OCI-LY1 (cell line): ENCODE measurements around the gene EBPL.
"Not testable (repeated sequence)": the region's sequence is repeated elsewhere in the genome, so short reads cannot be mapped to it uniquely, and the experiment has no call there.

Experiments
- H2AFZ ChIP-seq: fragments of 200-600 bp; sonication (generic), shearing (Covaris generic); 2 replicates; pipeline ENCODE4 v1.6.0; 2014; ENCODE audit warnings: antibody characterized with exemption, mild to moderate bottlenecking, low read length
- H3F3A ChIP-seq: fragments of 200-600 bp; sonication (generic), shearing (Covaris generic); 2 replicates; pipeline ENCODE4 v1.6.0; 2014; ENCODE audit warnings: mild to moderate bottlenecking, antibody characterized with exemption, low read length, moderate library complexity; ENCODE audit not compliant: insufficient read depth
- H3K27ac ChIP-seq: fragments of 200-600 bp; sonication (generic); 2 replicates; pipeline ENCODE4 v1.5.1; 2014; ENCODE audit warnings: low read length, mixed run types, mild to moderate bottlenecking, low read depth; ENCODE audit not compliant: poor library complexity, severe bottlenecking
- H3K27me3 ChIP-seq: fragments of 200-600 bp; sonication (generic); 2 replicates; pipeline ENCODE4 v1.6.0; 2014; ENCODE audit warnings: antibody characterized with exemption, mild to moderate bottlenecking, low read length, moderate library complexity; ENCODE audit not compliant: insufficient read depth
- H3K36me3 ChIP-seq: fragments of 200-600 bp; sonication (generic); 2 replicates; pipeline ENCODE4 v1.6.1; 2014; ENCODE audit warnings: mild to moderate bottlenecking, antibody characterized with exemption, low read length, moderate library complexity, mixed read lengths; ENCODE audit not compliant: insufficient read depth
- H3K4me1 ChIP-seq: fragments of 200-600 bp; sonication (generic); 2 replicates; pipeline ENCODE4 v1.5.1; 2014; ENCODE audit warnings: mild to moderate bottlenecking, low read length, moderate library complexity; ENCODE audit not compliant: insufficient read depth, severe bottlenecking
- H3K4me2 ChIP-seq: fragments of 200-600 bp; sonication (generic), shearing (Covaris generic); 2 replicates; pipeline ENCODE4 v1.6.1; 2014; ENCODE audit warnings: low read length
- H3K4me3 ChIP-seq: fragments of 200-600 bp; sonication (generic); 2 replicates; pipeline ENCODE4 v1.5.1; 2014; ENCODE audit warnings: low read length, low read depth, mild to moderate bottlenecking, mixed read lengths; ENCODE audit not compliant: poor library complexity, severe bottlenecking
- H3K79me2 ChIP-seq: fragments of 200-600 bp; shearing (Covaris generic); 2 replicates; pipeline ENCODE4 v1.6.1; 2016; ENCODE audit warnings: mixed run types, low read length, mixed read lengths; ENCODE audit not compliant: insufficient read depth
- H3K9ac ChIP-seq: fragments of 200-600 bp; sonication (generic), shearing (Covaris generic); 2 replicates; pipeline ENCODE4 v1.6.1; 2014; ENCODE audit warnings: mild to moderate bottlenecking, low read length, mixed read lengths
- H3K9me2 ChIP-seq: fragments of 200-600 bp; sonication (generic), shearing (Covaris generic); 2 replicates; pipeline ENCODE4 v1.6.1; 2014; ENCODE audit warnings: low read depth, mild to moderate bottlenecking, low read length, mixed read lengths
- H3K9me3 ChIP-seq: fragments of 200-600 bp; shearing (Covaris generic); 2 replicates; pipeline ENCODE4 v1.6.1; 2014; ENCODE audit warnings: low read length, mixed read lengths
- H4K20me1 ChIP-seq: fragments of 200-600 bp; sonication (generic), shearing (Covaris generic); 2 replicates; pipeline ENCODE4 v1.6.0; 2016; ENCODE audit warnings: mild to moderate bottlenecking, low read length; ENCODE audit not compliant: insufficient read depth
- EZH2 ChIP-seq: fragments of 200-600 bp; sonication (generic), shearing (Covaris generic); IDR thresholded peaks from 2 replicates; pipeline ENCODE4 v1.8.0; 2017; ENCODE audit warnings: borderline replicate concordance, mixed run types, mild to moderate bottlenecking, antibody characterized with exemption, low read length, moderate library complexity, mixed read lengths
- TF ChIP-seq, protein P1 (sequence below): fragments of 200-600 bp; sonication (generic), shearing (Covaris generic); IDR thresholded peaks from 2 replicates; pipeline ENCODE4 v1.5.1; 2017; ENCODE audit warnings: mild to moderate bottlenecking, antibody characterized with exemption, low read length, moderate library complexity, mixed read lengths

The EBPL gene

DNA sequence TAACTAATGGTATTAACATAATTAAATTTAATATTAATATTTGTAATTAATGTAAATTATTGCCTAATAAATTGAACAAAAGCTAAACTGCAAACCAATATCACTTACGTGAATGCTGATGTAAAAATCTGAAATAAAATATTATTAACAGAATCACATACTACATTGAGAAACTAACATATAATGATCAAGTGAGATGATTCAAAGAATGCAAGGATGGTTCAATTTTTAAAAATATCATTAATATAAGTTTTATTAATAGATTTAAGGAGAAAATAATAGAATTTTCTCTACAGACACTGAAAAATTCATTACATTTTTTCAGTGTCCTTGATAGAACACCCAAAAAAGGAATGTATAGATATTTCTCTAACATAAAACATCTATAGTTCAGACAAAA is 23.5 kb upstream of the EBPL start:
- Histone ChIP-seq H3F3A (no peaks in the 10 kb centered on the region), H3K9me3 (peaks cover 7% of the 10 kb centered on the region), H3K36me3 (peaks cover 69% of the 10 kb centered on the region), H3K79me2 (no peaks in the 10 kb centered on the region), H3K4me1 (no peaks in the 10 kb centered on the region), H3K9me2 (no peaks in the 10 kb centered on the region), H3K27ac (no peak overlapping the region), H3K27me3 (no peaks in the 10 kb centered on the region), H3K4me2 (no peak overlapping the region), H3K4me3 (no peak overlapping the region), H4K20me1 (no peaks in the 10 kb centered on the region), H2AFZ (no peak overlapping the region), H3K9ac (no peak overlapping the region)
- TF ChIP-seq, protein P1, sequence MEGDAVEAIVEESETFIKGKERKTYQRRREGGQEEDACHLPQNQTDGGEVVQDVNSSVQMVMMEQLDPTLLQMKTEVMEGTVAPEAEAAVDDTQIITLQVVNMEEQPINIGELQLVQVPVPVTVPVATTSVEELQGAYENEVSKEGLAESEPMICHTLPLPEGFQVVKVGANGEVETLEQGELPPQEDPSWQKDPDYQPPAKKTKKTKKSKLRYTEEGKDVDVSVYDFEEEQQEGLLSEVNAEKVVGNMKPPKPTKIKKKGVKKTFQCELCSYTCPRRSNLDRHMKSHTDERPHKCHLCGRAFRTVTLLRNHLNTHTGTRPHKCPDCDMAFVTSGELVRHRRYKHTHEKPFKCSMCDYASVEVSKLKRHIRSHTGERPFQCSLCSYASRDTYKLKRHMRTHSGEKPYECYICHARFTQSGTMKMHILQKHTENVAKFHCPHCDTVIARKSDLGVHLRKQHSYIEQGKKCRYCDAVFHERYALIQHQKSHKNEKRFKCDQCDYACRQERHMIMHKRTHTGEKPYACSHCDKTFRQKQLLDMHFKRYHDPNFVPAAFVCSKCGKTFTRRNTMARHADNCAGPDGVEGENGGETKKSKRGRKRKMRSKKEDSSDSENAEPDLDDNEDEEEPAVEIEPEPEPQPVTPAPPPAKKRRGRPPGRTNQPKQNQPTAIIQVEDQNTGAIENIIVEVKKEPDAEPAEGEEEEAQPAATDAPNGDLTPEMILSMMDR: no peak
- no peak for TF ChIP-seq EZH2

DNA sequence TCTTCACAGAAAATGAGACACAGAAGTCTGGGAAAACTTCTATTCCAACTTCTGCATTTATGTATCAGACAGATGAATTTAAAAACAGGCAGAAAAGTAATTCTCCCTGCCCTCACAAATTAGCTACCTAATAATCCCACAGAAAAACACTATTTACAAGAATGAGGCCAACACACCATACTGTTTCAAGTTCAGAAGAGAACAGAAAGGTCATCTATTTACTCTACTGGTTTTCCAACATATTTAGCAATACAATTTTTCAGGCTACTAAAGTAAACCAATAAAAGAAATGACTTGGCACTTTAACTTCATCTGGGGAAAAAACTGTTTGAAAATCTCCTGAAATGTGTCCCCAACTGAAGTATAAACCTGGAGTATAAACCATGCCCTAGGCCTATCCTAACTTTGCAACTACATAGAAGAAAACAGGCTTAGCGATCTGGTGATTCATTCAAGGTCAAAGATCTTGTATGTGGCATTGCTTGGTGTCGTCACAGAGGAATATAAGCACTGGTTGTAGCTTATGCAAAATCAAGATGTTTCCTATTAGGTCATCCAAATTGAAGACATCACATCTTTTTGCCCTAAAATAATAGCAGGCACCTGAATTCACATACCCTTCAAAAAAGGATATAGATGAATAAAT is 20.1 kb upstream of the EBPL start:
- H3K4me1 ChIP-seq: no peaks in the 10 kb centered on the region
- no peaks in the 10 kb centered on the region for H3K79me2 ChIP-seq
- H2AFZ ChIP-seq: no peak overlapping the region
- H3K27ac ChIP-seq: no peak overlapping the region
- no peak overlapping the region for H3K4me3 ChIP-seq
- H3K36me3 ChIP-seq: peaks cover 60% of the 10 kb centered on the region
- H3F3A ChIP-seq: no peaks in the 10 kb centered on the region
- H3K4me2 ChIP-seq: no peak overlapping the region
- TF ChIP-seq, protein P1: no peak
- TF ChIP-seq EZH2: no peak
- peaks cover 7% of the 10 kb centered on the region for H3K9me3 ChIP-seq
- no peaks in the 10 kb centered on the region for H4K20me1 ChIP-seq
- H3K9me2 ChIP-seq: no peaks in the 10 kb centered on the region
- H3K9ac ChIP-seq: no peak overlapping the region
- no peaks in the 10 kb centered on the region for H3K27me3 ChIP-seq

DNA sequence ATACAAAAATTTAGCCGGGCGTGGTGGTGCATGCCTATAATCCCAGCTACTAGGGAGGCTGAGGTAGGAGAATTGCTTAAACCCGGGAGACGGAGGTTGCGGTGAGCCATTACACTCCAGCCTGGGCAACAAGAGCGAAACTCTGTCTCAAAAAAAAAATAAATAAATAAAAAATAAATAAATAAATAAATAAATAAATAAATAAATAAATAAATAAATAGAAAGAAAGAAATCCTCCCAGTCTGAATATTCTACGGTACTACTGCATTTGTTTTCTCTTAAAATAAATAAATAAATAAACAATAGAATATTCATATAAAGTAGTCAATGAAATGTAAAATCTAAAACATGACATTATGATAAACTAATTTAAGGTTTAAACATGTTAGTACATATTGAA is 13.0 kb upstream of the EBPL start:
- H3K79me2 ChIP-seq, H3K9me2 ChIP-seq, H3K4me2 ChIP-seq, H2AFZ ChIP-seq, H4K20me1 ChIP-seq, H3K27ac ChIP-seq, H3K9me3 ChIP-seq, H3K4me1 ChIP-seq, H3K27me3 ChIP-seq, H3F3A ChIP-seq, H3K9ac ChIP-seq, H3K4me3 ChIP-seq: not testable (repeated sequence)
- peaks cover 67% of the 10 kb centered on the region for H3K36me3 ChIP-seq

DNA sequence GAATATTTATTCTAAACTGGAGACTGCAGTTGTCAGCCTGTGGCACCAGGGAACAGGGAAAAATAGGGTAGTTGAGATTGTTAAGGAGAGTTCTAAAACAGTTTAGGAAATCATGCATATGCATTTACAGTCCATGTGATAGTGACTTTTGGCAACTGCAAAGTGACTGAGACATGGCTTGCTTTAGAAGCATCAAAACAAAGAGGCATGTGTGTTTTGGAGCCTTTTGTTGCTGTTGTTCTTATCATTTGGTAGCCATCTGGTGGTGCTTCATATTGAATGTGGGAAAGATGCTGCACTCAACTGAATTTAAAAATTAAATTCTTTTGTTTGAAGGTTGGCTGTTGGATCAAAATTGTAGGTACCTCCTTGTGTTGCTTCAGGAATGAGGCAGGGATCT is 10.2 kb upstream of the EBPL start:
- no peak for TF ChIP-seq EZH2
- TF ChIP-seq, protein P1: no peak
- Histone ChIP-seq H3K4me1 (no peaks in the 10 kb centered on the region), H3K9me2 (no peaks in the 10 kb centered on the region), H3K9ac (no peak overlapping the region), H3F3A (no peaks in the 10 kb centered on the region), H4K20me1 (no peaks in the 10 kb centered on the region), H2AFZ (no peak overlapping the region), H3K27me3 (no peaks in the 10 kb centered on the region), H3K79me2 (no peaks in the 10 kb centered on the region), H3K36me3 (peaks cover 52% of the 10 kb centered on the region), H3K27ac (no peak overlapping the region), H3K4me2 (no peak overlapping the region), H3K4me3 (no peak overlapping the region), H3K9me3 (no peaks in the 10 kb centered on the region)
